Skin of body (tissue), 2 donors: ENCODE data around the gene RIOK1. TPM values are rescaled to one million over a fixed set of nuclear protein-coding genes. Genes with fewer than 3 reads are reported as not detected.
"Not testable (repeated sequence)": the region's sequence is repeated elsewhere in the genome, so short reads cannot be mapped to it uniquely, and the experiment has no call there.

ENCODE experiments used
- DNase-seq: peaks from one replicate; lab custom pipeline; 2025; lab: John Stamatoyannopoulos, UW
- total RNA-seq: library from RNA; depleted of rRNA; stranded (reverse); fragments of >200 nt; gene quantifications from one replicate; pipeline ENCODE4 v1.2.3, GENCODE V29; 2014

Gene RIOK1
- total RNA-seq = 24.8 TPM

DNA sequence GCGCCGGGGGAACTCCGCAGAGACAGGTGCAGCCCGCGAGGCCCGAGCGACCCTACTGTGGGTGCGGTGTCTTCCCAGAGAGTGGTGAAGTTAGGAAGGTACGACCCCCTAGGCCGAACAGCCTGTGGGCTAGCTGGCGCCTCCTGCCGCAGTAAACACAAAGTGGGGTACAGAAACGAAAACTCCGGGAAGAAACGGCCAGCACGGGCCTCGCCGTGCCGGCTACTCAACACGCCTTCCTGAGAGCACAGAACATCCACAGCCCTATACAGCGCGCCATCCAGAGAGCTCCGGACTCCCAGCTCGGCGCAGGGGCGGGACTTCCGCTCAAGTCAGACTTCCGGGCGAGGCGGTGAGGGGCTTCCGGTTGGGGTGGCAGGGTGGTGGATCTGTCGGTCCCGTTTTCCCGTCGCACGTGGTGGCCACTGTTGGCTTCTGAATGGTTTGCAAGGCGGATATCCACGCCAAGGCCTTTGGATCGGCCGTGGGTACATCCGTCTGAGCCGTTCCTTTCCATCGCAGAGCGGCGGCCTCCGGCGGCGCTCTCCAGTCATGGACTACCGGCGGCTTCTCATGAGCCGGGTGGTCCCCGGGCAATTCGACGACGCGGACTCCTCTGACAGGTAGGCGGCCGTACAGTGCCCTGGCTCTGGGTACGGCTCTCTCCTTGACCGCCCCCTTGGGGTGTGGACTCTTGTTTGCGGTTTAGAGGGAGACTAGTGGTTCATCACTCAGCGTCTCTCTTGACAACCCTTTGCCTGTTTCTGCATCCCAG, at the start of gene RIOK1, which contains the start of gene CAGE1:
TSS of gene RIOK1 (plus strand) at position 358 of the 775 bp plus-strand sequence. CDS start at position 553, 195 bp downstream.
TSS of gene CAGE1 (minus strand) at position 292 of the 775 bp plus-strand sequence. CDS start 2,569 bp downstream, outside the sequence.
- DNase-seq = peak; percentile 90

DNA sequence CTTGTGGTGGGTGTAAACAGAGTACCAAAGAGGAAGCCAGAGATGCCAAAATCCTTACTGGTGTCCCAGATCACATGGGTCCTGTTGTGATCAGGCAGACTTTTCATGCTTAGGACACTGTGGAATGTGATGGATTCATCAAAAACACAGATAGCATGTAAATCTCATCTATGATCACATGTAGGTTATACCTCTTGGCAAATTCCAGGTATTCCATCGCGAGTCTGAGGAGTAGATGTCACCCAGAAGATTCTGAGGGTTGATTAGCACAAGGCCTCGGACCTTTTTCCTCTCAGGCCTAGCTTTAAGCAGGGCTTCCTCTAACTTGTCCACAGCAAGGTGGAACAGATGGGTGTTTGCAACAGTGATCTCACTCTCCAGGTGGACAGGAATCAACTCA, 48.3 kb upstream of the RIOK1 start:
- no peak for DNase-seq

DNA sequence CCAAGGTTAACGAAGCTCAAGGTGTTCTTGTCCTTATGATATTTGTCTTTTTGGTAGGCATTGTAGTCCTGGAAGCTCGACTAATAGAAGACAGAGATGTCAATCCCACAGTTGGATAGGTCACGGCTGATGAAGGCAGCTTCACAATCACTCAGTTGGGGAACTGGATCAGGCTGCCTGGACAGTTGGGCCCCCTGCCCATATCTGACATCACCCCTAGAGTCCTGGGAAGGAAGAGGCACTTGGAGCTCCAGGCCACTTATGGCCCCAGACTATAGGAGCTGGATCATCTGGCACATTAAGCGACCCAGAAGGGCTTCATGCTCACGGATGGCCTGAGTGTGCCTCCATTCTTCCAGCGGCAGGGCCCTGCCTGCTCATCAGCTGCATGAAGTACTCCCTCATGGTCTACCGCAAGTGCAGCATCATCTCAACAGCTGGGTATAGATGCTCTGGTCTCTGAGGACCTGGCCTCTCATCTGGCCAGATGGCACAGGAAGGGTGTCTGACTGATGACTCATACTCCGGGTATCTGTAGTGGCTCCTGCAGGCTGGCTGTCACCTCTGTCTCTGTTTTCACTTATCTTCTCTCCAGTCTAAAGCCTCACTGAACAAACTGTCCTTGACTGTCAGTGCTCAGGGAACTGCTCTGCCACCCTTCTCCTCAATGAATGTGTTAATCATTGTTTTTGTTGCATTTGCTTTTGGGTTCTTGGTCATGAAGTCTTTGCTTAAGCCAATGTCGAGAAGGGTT, 47.4 kb upstream of the RIOK1 start:
- no peak for DNase-seq

DNA sequence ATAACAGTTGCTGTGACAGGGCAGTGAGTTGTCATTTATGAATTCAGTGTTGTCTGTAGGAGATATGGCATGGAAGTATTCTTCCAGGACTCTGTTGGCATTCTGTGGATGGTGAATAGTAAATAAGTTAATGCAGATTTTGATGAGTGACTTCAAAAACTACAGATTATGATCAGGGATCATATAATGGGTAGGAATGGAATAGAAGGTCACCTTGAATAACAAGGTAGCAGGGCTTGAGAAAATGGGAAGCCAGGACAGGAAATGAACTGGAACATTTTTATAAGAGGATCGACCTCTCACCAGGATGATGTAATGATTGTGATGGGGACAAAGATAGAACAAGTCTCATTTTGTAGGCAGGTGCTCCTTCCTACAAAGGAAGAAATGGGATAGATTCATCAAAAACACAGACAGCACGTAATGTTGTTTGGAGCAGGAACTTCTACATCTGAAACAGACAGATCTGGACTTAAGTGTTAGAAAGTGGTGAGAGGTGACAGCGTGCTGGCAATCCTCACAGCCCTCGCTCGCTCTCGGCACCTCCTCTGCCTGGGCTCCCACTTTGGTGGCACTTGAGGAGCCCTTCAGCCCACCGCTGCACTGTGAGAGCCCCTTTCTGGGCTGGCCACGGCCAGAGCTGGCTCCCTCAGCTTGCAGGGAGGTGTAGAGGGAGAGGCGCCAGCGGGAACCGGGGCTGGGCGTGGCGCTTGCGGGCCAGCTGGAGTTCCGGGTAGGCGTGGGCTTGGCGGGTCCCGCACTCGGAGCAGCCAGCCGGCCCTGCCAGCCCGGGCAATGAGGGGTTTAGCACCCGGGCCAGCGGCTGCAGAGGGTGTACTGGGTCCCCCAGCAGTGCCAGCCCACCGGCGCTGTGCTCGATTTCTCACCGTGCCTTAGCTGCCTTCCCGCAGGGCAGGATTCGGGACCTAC, 45.8 kb upstream of the RIOK1 start:
- DNase-seq = no peak

GRCh38 chr6:7344773-7345450, 44.7 kb upstream of the RIOK1 start:
- DNase-seq = not testable (repeated sequence)

DNA sequence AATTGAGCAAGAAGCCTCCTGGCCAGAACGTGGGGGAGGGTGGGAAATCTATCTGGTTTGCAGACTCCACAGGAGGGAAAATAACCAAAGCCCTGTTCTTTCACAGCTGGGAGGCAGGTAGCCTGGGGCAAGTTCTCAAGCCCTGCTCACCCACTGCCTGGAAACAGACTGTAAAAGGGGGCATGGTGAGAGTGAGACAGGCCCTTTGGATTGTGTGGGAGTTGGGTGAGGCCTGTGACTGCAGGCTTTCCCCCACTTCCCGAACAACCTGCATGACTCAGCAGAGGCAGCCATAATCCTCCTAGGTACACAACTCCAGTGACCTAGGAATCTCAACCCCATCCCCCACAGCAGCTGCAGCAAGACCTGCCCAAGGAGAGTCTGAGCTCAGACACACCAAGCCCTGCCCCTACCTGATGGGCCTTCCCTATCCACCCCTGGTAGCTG, 42.0 kb upstream of the RIOK1 start:
- DNase-seq = not testable (repeated sequence)

DNA sequence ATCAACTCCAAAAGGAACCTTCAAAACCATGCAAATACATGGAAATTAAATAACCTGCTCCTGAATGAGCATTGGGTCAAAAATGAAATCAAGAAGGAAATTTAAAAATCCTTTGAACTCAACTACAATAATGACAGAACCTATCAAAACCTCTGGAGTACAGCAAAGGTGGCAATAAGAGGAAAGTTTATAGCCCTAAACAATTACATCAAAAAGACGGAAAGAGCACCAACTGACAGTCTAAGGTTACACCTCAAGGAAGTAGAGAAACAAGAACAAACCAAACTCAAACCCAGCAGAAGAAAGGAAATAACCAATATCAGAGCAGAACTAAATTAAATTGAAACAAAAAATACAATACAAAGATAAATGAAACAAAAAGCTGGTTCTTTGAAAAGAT, 39.0 kb upstream of the RIOK1 start:
- DNase-seq = not testable (repeated sequence)

- not testable (repeated sequence) for DNase-seq
Measured at GRCh38 chr6:7351916-7352315, 37.7 kb upstream of the RIOK1 start.

- no peak for DNase-seq
Measured at GRCh38 chr6:7367408-7367807, 22.2 kb upstream of the RIOK1 start.

DNA sequence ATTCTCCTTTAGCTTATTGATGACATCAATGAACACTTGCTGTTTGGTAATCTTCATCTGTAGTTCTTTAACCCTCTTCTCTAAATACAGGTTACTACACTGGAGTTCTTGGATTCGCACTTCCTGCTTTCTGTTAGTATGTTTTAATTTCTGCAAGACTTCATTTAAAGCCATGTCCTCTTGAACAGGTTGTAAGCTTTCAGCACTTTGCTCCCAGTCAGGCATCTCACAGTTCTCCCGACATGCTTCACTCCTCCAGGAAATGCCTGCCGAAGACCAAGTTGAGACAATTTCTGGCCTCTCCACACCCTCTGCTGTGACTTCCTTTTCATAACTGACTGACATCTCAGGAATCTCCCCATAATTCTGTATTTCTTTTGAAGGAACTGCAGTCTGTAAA, 15.9 kb upstream of the RIOK1 start:
- no peak for DNase-seq

- DNase-seq = no peak
Measured at GRCh38 chr6:7377961-7378360, 11.6 kb upstream of the RIOK1 start.

DNA sequence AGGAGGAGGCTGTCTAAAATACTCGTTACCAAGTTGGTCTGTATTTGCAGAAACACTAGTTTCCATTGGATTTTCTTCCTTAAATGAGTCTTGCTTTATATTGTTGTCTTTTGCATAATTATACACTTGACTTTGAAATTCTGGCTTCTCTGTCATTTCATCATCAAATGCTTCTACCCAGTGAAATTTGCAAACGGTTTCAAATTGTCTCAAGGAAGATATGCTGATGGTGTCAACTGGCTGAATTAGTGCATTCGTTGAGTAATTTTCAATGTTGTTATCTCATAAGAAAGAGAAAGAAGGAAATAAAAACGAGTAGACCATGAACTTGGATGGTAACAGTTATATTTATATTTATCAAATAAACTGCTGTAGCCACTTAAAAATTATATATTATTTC, 10.9 kb upstream of the RIOK1 start:
- DNase-seq = no peak

DNA sequence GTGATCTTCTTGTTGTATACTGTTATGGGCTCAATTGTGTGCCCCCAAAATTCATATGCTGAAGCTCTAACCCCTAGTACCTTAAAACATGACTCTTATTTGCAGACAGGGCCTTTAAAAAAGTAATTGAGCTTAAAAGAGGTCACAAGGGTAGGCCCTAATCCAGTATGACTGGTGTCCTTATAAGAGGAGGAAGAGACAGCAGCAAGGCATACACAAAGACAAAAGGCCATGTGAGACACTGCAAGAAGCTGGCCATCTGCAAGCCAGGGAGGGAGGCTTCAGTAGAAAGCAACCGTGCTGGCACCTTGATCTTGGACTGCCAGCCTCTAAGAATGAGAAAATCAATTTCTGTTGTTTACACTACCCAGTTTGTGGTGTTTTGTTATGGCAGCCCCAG, 8.5 kb upstream of the RIOK1 start:
- no peak for DNase-seq

DNA sequence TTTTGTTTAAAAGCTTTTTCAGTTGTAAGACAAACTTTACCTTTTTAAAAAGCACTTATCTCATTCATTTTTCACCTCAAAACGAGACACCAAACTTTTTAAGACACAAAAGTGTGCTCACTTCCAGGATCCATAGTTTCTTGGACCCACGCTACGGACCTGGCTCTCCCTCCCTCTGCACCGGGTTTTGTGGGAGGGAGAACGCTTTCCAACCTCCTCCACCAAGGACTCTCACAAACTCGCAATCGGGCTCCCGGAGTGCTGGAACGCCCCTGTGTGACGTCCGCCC, 502 bp upstream of the RIOK1 start:
- DNase-seq = no peak

DNA sequence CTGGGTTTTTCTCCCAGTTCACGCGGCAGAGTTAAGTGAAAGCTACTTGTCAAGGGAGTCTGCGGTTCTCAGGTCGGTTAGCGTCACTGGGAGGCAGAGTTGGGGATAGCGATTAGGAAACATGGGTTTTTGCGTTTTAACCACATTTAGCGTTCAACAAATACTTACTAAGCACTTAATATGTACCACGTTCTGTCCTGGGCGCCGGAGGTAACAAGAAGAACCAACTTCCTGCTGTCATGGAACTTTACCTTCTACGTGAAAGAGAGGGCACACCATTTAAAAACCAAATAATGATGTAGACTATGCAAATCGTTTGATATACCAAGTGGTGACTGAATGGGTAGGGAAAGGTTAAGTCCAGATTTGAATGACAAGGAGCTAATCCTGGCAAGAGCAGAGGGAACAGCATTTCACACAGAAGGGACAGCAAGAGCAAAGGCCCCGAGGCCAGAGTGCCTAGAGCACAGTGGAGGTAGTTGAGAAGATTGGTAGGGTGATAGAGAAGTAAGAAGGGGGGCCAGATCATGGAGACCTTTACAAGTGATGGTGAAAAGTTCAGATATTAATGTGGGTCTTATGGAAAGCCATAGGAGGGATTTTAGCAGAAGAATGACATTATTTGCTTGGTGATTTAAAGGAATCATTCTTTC, 744 bp downstream of the RIOK1 start:
- DNase-seq = no peak

GRCh38 chr6:7391151-7391550, 1.5 kb downstream of the RIOK1 start:
- DNase-seq = no peak

- DNase-seq = no peak
Measured at GRCh38 chr6:7392402-7392801, 2.8 kb downstream of the RIOK1 start.

DNA sequence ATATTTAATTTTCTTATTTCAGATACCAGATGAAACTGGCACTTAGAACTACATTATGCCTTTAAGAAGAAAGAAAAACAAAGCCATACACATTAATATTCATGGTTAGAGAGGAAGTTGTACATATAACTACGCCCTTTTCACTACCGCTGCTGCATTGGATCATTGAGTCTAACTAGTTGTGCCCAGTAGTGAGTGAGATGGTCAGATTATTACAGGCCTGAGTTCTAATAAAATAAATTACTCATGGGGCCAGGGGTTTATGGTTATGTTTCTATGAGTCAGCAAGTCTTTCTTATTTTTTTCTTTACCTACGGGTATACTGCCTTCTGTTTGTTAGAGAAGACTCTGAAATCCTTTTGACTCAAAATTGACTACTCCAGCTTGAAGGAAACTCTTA, 11.5 kb downstream of the RIOK1 start:
- no peak for DNase-seq

GRCh38 chr6:7402716-7403115, 13.1 kb downstream of the RIOK1 start:
- no peak for DNase-seq

DNA sequence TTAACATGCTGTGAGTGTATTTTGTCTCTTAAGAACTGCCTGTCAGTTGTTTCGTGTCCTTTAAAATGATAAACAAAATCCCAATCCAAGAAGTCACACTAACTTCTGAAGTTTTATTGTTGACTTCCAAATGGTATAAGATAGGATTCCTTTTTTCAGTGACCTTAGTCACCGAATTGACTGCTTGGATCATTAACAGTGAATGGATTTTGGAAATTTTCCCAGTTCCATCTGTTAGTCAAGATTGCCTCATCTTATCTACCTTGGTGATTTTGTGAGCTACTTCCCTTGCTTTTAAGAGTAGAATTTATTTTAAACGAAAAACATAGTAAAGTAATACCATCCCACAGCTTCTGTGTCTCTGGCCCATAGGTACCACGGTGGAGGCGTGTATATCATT, 14.9 kb downstream of the RIOK1 start:
- DNase-seq = no peak

- DNase-seq = no peak
Measured at GRCh38 chr6:7406743-7407142, 17.1 kb downstream of the RIOK1 start.
